Activated CD8-positive, alpha-beta memory T cell treated with anti-CD3 and anti-CD28 coated beads, Interleukin-2, amount 50 U/mL, for 48 hours (primary cell): ENCODE measurements around the gene APOL1.

Source experiments
- DNase-seq: peaks from one replicate; pipeline ENCODE4 v3.0.0-alpha.2; 2020

The APOL1 gene

DNA sequence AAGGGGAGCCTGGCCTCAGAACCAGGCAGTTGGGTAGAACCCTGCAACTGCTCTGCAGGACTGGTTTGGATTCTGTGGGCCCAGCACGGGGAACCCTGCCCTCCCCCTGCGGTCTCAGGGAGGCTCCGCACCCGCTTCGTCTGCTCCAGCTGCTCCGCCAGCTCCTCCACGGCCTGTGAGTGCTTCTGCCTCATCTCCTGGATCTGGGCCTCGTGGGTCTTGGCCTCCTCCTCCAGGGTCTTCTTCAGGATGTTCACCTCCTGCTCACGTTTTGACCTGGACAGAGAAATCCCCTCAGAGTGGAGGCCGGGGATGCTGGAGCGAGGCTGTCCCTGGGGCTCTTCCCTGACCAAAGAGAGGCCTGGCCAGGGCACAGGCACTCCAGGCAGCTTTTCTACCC lies 41.9 kb downstream of the APOL1 start:
- DNase-seq, result no peak

DNA sequence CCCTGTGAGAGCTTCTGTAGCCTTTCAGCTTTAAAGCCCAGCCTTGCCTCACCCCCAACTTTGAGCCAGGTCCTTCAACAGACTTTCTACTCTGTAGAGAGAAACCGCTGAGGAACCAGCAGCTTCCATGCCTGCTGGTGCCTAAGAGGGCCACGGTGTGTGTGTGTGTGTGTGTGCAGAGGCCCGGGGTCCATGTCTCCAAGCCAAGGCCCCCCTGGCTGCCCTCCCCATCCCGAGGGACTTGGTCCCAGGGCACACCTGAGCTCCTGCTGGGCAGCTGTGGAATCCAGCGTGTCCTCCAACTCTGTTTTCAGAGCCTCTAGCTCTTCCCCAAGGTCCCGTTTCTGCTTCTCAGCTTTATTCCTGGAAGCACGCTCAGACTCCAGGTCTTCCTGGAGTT lies 42.3 kb downstream of the APOL1 start:
- DNase-seq, result no peak

DNA sequence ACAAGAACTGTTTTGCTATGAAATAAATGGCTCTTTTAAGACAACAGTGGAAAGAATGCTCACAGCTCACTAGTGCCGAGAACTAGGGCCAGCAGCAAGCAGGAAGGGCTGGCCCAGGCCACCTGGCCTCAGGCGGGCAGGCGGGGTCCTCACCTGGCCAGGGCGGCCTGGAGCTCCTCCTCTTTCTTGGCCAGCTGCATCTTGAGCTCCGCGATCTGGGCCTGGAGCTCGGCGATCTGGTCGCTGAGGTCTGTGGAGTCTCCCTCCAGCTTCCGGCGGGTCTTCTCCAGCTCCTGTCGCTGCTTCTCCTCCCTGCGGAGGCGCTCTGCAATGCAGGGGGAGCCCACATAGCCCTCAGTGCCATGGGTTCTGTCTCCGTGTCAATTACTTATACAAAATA lies 43.8 kb downstream of the APOL1 start:
- DNase-seq, result no peak

DNA sequence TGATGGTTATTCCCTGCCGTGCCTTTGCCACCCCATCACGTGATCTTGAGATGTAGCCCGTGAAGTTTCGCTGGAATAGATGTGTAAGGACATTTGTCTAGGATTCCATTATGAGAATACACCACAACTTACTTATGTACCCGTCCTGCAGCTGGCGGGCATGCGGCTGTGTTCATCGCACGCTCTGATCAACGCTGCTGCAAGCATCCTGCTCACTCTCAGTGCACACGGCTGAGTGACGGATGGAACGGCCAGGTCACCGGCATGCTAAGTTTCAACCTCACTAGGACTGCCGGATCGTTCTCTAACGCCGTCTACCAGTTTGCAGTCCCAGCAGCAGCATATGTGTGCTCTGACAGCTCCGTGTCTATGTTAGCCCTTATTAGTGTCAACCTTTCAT lies 44.6 kb downstream of the APOL1 start:
- no peak for DNase-seq

DNA sequence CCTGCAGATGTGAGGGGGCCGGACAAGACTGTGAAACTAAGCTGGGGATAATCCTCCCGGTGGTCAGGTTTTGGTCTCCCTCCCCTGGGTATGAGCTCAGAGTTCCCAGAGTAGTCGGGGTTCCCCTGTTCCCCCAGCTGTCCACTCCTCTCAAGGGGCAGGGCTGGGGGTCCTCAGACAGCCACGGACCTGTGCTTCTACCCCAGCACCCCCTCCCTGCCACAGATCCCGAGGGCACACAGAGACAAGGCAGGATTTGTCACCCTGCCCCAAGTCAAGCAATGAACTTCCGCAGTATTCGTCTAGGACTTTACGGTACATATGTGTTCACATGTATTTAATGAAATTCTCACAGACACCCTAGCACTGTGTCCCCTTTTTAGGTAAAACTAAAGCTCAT lies 45.2 kb downstream of the APOL1 start:
- DNase-seq, result no peak

DNA sequence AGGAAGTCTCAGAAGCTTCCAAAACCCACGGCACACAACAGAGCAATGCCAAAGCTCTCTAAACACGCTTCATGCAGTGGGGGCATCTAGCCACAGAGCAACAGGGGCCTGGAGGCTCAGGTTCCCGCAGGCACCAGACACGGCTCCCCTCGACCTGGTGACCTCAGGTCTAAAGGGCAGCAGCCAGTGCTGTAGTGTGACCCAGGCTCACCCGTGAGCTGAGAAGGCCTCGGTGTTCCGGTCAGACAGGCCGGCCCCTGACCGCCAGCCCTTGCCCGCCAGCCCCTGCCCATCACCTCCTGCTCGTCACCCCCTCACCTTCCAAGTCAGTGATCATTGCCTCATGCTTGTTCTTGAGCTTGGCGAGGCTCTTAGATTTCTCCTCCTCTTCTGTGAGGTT lies 45.7 kb downstream of the APOL1 start:
- no peak for DNase-seq

DNA sequence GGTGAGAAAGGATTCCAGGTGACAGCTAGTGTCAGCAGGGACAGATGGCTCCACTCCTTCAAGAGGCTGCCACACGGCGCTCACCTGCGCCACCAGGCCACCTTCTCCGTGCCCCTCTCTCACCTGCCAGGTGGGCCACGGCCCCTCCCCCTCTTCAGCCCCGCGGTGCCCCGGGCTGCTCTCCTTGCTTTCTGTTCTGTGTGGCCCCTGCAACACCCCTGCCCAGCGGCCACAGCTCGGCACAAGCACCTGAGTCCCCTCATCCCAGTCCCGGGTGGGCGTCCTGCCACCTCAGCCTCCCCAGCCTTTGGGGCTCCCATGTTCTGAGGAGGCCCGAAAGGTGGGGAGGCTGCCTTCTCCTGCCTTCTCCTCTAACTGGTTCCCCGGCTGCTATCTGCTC lies 46.4 kb downstream of the APOL1 start:
- DNase-seq, result no peak

DNA sequence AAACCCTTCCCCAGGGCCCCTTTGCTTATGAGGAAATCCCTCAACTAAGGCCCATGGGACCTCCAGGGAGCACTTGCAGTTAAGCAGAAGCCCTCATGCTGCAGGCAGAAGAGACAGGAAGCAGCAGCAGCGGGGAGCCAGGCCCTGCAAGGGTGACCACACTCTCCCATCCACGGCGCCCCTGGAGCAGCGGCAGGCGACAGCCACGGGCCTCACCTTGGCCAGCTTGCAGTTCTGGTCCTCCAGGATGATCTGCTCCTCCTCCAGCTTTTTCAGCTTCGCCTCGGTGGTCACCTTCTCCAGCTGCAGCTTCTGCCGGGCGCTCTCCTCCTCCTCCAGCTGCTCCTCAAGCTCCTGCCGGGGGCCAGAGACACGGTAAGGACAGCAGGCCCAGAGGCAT lies 47.0 kb downstream of the APOL1 start:
- no peak for DNase-seq

DNA sequence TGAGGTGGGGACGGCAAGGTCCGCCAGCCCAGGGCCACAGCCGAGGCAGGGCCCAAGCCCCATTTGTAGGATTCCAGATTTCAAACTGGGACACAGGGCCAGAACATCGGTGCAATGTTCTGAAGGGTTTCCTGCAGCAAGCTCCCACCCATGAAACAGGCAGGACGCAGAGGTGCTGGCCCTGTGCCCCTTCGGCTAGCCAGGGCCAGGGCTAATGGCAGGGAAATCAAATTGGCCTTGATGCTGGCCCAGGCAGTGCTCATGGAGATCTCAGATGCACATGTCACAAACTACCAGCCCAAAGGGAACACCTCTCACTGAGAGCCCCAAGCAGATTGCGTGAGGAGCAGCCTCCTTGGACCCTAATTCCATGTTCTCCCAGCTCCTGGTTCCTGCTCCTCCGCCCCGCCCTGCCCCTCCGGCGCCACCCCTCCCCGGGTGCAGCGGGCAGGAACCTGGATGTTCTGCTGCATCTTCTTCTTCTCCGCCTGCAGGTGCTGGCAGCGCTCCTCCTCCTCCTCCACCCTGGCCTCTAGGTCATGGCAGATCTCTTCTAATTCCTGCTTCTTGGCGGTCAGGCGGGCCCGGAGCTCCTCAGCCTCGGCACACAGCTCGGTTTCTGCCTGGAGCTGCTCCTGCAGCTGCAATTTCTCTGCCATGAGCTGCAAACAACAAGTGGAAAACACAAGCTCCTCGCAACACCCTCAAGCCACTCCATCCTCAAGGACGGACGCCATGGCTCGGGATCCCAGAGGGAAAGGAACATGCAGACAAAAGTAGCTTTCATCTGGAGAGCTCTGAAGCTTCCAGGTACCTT lies 47.7 kb downstream of the APOL1 start:
- DNase-seq, result no peak

DNA sequence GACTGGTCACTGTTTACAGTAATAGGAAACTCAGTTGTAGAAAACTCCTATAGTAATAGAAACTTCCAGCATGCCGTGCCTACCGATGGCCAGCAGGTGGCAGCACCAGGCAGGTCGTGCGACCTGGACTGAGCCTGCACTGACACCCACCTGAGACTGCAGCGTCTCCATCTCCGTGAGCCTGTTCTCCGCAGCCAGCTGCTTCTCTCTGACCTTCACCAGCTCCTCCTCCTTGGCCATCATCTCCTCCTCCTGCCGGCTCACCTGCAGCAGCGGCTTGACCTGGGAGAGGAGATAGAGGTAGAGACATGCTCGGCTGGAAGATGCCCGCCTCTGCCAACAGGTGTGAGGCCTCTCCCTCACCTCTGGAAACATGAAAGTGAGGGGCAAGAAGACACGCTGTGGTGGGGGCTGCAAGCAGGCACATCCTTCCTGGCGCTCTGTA lies 48.5 kb downstream of the APOL1 start:
- peak; percentile 92 for DNase-seq

DNA sequence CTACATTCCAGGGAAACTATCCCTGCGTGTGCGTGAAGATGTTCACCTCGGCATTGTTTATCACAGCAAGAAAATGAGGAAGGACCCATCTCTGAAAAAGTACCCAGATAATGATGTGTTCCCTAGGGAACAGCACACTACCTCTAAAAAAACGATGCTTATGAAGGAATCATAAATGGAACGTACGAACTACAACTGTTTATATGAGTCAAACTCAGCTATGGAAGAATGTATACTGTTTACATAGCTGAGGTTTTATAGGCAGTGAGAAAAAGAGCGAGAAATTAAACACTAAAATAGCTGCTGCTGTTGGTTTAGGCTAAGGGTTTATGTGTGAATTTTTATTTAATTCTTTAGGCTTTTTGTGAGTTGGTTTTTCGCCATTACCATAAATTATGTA lies 48.9 kb downstream of the APOL1 start:
- no peak for DNase-seq

DNA sequence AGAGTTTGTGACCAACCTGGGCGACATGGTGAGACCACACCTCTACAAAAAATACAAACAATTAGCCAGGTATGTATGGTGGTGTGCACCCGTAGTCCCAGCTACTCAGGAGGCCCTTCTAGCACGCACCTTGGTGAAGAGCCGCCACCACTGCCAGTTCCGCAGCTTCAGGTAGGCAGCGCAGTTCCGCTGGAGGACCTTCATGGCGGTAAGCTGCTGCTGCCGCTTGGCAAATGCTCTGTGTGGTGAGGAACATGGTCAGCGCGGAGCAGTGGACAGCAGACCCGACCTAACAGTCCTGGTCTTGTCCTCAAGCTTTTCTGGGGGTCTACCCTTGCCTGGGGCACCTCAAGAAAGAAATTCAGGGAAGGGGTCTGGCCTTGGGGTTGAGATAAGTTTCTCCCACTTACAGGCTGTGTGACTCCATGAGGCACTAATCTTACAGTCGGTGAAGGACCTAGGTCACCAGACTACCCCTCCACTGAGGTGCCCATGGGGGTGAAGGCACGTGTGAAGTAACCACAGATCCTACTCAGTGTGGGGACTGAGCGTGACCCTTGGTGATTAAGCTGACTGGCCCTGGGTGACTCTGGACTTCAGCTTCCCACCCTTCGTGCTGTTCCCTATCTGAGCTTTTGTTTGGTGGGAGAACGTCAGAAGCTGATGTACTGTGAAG lies 49.6 kb downstream of the APOL1 start:
- DNase-seq, result no peak

DNA sequence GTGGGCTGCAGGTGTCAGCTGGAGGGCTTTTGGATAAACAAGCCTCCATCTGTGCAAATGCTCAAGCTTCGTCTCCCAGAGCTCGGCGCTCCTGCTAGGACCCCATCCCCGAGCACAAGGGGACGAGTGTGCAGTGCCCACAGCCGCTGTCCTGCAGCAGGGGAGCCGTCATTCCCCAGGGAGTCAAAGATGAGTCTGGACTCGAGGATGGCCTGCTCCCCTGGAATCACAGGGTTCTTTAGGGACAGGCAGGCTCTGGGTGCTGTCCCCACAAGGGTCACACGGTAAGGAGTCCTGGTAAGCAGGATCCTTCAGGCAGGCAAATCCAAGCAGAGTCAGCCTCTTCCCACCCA lies 50.2 kb downstream of the APOL1 start:
- DNase-seq, result no peak

DNA sequence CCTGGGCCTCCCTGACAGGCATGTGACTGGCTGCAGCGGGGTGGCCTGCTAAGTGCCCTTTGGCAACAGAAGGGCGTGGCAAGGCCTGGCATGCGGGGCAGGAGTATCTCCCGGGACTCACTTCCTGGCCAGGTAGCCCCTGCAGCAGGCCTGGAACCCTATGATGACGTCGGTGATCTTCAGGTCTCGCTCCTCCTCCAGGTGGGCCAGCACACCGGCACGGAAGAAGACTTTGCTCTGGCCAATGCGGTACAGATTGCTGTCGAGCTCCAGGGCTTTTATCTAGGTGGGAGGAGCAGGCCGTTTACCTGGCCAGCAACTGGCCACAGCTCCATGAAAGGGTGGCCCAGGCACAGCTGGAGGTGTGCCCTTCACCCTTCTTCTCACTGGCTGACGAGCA lies 50.9 kb downstream of the APOL1 start:
- no peak for DNase-seq

DNA sequence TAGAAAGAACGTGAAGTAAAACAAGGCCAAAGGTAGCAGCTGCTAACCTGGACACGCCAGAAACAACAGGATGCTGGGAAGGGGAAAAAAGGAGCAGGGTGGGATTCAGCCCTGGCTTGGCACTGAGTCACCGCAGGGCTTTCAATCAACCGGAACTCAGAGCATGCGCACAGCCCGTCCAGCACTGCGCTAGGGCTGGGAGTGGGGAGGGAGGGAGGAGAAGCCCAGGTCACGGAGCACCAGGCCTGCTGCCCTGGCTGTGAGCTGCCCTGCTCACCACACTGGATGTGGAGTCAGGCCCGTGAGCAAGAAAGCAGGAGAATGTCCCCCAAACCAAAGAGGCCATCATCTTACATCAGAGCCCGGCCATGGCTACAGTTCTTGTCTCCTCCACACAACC lies 51.5 kb downstream of the APOL1 start:
- no peak for DNase-seq

DNA sequence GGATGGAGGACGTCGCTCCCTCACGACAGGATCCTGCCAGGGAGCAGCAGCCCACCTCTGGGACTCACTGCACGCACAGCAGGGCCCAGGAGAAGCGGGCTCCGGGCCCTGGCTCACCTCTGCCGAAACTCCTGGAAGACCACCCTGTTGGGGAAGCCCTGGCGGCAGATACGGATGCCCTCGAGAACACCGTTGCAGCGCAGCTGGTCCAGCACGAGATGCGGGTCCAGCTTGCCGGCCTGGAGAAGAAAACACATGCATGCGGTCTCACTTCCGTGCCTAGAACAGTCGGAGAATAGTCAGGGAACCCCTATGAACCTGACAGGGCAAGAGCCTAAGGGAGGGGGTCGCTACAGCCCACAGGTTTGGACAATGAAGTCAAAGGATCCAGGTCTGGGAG lies 52.9 kb downstream of the APOL1 start:
- DNase-seq, result no peak

DNA sequence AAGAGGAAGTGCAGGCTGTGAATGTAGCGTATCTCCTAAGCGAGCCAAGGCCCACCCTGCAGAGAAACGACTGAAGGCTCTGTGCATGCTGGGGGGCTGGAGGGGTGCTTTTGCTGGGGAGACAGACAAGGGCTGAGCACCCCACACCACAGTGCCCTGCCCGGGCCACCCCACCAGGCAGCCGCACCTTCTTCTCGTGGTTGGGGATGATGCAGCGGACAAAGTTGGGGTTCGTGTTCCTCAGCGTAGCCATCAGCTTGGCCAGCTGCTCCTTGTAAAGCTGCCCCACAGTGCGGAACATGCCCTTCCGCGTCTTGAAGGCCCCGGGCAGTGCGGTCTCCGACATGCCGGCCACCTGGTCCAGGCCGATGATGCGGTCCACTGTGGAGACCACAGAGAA lies 53.3 kb downstream of the APOL1 start:
- no peak for DNase-seq

DNA sequence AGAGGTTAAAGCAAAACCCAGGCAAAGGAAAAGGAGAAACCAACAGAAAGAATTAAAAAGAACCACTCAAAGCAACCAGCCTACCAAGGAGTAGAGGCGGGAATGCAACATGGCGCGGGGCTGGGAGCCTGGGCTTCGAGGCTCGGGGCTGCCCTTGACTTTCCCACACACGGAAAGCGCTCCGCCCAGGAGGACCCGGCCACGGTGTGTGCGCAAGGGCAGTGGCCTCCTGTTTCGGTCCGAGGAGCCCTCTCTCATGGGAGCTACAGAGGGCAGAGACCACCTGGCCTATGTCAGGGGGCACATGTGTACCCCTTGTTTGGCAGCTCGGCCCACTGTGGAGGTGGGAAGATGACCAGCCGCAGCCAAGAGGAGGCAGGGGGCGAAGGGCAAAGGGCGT lies 55.9 kb downstream of the APOL1 start:
- no peak for DNase-seq

DNA sequence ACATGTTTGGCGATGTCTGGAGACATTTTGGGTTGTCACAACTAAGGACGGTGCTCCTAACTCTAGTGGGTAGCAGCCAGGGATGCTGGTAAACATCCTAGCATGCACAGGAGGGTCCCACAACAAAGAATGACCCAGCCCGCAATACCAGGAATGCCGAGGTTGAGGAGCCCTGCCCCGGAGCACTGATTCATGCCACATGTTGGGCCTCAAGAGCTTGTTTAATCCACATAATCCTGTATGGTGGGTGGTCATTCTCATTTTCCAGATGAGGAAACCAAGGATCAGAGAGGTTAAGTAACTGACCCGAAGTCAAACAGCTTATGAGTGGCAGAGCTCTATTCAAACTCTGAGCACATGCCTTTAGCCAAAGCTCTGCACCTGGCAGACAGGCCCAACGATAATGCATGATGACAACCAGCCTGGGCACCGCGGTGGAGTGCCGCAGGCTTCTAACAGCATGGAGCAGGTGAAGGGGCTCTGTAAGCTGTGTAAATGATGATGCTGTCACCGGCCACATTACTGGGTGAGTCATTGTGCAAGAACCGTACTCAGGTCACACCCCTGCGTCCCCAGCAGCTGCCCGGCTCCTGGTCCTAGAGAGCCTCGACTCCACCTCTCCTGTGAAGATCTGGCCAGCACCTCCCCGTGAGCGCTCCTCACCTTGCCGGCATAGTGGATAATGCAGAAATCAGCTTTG lies 58.6 kb downstream of the APOL1 start:
- no peak for DNase-seq

DNA sequence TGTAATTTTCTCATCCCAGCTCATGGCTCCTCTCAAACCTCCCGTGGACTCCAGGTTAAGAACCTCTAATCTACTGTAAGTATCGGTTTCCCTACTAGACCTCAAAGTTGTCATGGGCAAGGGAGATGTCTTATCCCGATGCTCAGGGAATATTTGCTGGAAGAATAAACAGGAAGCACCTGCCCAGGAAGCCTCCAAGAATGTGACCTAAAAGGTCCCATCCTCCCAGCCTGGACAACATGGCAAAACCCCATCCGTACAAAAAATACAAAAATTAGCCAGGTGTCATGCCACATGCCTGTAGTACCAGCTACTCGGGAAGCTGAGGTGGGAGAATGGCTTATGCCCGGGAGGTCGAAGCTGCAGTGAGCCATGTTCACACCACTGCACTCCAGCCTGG lies 62.4 kb downstream of the APOL1 start:
- no peak for DNase-seq

DNA sequence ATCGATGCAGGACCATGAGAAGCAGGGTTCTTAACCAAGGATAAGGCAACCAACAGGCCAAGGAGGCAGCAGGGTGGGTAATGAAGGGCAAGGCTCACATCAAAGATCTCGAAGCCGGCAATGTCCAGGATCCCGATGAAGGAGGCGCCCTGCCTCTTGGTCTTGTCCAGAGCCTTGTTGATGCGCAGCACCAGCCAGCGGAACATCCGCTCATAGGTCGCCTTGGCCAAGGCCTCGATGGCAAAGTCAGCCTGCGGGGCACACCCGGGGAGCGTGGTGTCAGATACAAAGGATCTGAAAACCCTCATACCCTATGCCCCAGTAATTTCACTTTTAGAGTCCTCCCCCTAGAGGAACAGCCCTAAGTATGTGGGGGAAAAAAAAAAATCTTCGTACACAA lies 63.5 kb downstream of the APOL1 start:
- DNase-seq, result no peak
